ENCODE results near the gene AADACL4.
A peak's percentile ranks its signal among the peaks of the same experiment; 100 is the strongest.

The AADACL4 gene

DNA sequence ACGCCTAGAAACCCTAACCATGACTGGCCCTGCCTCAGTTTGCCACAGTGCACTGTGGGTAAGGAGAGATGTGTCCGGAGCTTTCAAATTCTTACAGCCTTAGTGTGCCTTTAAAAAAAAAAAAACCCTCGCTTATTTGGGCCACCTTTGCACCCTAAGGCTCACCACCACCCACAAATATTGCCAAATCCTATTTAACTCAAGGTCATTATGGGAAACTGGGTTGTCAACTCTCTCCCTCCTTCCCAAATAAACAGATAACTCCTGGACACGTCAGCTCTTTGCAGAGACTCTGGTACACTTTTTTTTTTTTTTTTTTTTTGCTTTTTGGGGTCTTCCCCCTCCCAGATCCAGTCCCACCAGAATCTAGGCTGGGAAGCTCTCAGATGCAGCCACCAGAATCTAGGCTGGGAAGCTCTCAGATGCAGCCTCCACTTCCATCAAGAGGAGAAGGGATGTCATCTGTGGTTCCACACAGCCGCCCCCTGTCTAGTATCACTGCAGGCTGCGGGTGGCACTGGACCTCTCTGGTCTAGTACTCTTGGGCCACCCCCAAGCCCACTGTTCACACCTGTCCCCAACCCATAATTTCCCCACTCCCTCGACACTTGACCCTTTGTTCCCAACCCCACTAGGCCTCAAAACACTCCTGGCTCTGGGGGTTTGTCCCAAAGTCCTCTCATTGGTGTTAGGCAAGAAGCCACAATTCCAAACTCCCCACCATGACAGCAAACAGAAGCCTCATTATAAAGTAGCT is 29.3 kb upstream of the AADACL4 start:
- peaks cover 24% of the 10 kb centered on the region for H3K4me1 ChIP-seq (ENCODE audit: insufficient read depth, poor library complexity, severe bottlenecking)
- H3K9me3 ChIP-seq (ENCODE audit: severe bottlenecking) = no peaks in the 10 kb centered on the region
- DNase-seq (ENCODE audit: low spot score) = no peak
- no peak overlapping the region for H3K27ac ChIP-seq (ENCODE audit: poor library complexity, severe bottlenecking)
- H3K4me3 ChIP-seq (ENCODE audit: severe bottlenecking) = no peak overlapping the region
- no peaks in the 10 kb centered on the region for H3K36me3 ChIP-seq (ENCODE audit: low read depth)
- no peaks in the 10 kb centered on the region for H3K27me3 ChIP-seq (ENCODE audit: insufficient read depth, poor library complexity, severe bottlenecking)
- TF ChIP-seq, protein P1, sequence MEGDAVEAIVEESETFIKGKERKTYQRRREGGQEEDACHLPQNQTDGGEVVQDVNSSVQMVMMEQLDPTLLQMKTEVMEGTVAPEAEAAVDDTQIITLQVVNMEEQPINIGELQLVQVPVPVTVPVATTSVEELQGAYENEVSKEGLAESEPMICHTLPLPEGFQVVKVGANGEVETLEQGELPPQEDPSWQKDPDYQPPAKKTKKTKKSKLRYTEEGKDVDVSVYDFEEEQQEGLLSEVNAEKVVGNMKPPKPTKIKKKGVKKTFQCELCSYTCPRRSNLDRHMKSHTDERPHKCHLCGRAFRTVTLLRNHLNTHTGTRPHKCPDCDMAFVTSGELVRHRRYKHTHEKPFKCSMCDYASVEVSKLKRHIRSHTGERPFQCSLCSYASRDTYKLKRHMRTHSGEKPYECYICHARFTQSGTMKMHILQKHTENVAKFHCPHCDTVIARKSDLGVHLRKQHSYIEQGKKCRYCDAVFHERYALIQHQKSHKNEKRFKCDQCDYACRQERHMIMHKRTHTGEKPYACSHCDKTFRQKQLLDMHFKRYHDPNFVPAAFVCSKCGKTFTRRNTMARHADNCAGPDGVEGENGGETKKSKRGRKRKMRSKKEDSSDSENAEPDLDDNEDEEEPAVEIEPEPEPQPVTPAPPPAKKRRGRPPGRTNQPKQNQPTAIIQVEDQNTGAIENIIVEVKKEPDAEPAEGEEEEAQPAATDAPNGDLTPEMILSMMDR (IDR thresholded peaks at IDR 0.05; ENCODE audit: poor library complexity, severe bottlenecking) = no peak
- no peak for ATAC-seq (ENCODE audit: low read depth)

DNA sequence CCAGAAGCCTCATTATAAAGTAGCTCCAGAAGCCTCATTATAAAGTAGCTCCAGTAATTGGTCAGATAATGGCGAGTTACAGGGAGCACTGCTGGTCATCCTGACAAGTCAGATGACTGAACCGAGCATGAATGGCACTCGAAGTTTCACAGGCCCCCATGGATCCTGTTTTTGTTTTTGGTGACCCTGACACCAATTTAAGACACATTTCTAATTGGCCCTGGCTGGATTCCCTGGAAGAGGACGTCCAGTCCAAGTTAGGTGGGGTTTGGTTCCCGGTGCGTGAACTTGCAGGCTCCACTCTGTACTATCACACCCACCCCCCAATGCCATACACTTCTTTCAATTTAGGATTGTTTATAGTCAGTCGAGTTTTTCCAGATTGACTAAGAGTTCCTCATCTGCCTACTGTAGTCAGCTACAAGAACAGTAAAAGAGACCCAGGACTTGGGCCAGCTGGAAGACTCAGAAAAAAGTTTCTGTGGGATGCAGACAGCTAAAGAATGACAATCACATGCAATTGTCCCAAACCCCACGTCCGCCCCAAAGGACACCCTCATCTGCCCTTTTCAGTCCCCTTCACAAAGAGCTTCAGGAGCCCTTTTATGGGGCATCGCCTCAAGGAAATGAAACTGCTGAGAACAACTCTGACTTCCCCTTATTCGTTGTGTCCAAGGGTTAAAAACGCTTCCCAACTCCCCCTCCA is 28.6 kb upstream of the AADACL4 start:
- TF ChIP-seq, protein P1 (IDR thresholded peaks at IDR 0.05; ENCODE audit: poor library complexity, severe bottlenecking) = no peak
- ATAC-seq (ENCODE audit: low read depth) = no peak
- DNase-seq (ENCODE audit: low spot score) = no peak
- Histone ChIP-seq H3K27me3 (ENCODE audit: insufficient read depth, poor library complexity, severe bottlenecking) (no peaks in the 10 kb centered on the region), H3K27ac (ENCODE audit: poor library complexity, severe bottlenecking) (peak overlapping the region; percentile 94), H3K36me3 (ENCODE audit: low read depth) (no peaks in the 10 kb centered on the region), H3K4me3 (ENCODE audit: severe bottlenecking) (peak overlapping the region; percentile 53), H3K9me3 (ENCODE audit: severe bottlenecking) (no peaks in the 10 kb centered on the region), H3K4me1 (ENCODE audit: insufficient read depth, poor library complexity, severe bottlenecking) (peaks cover 26% of the 10 kb centered on the region)

DNA sequence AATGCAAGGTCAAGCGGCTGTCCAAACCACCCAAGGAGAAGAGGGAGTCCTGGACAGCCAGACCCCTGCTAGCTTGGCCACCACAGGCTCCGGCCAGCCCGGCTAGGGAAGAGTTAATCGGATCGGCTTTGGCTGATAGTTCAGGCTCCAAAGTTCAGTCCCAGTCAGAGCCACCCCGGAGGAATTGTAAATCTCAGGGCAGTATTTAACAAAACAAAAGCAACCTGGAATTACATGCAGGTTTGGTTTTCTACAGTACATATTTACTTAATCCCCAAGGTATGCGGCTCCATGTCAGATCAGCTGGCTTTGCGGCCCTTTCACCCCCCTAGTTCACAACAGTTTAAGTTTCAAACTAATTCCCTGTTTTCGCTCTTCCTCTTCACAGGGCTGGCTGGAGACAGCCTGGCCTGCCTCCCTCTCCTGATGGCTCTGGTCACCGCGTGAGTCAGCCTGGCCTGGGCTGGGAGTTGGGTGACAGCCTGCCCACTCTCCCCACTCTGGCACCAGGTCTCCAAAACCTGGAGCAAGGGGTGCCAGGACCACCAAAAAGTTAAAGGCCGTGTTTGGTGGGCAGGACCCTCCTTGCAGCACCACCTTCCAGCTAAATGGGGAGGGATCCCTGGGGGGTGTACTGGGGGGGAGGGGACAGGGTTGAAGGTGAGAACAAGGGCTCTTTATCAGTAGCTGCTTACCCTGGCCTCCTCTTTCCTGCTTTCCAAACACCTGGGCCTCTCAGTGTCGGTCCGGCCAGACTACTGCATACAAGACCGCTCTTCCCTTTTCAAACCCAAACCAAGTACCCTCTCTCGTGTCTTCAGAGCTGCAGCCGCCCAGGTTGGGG is 27.8 kb upstream of the AADACL4 start:
- H3K4me1 ChIP-seq (ENCODE audit: insufficient read depth, poor library complexity, severe bottlenecking) = peaks cover 18% of the 10 kb centered on the region
- no peaks in the 10 kb centered on the region for H3K36me3 ChIP-seq (ENCODE audit: low read depth)
- H3K4me3 ChIP-seq (ENCODE audit: severe bottlenecking) = peak overlapping the region; percentile 53
- H3K27ac ChIP-seq (ENCODE audit: poor library complexity, severe bottlenecking) = peak overlapping the region; percentile 94
- TF ChIP-seq, protein P1 (IDR thresholded peaks at IDR 0.05; ENCODE audit: poor library complexity, severe bottlenecking) = no peak
- no peaks in the 10 kb centered on the region for H3K27me3 ChIP-seq (ENCODE audit: insufficient read depth, poor library complexity, severe bottlenecking)
- peak; percentile 13; the same call in 2 of the 3 replicates for ATAC-seq (ENCODE audit: low read depth)
- H3K9me3 ChIP-seq (ENCODE audit: severe bottlenecking) = no peaks in the 10 kb centered on the region
- no peak for DNase-seq (ENCODE audit: low spot score)

DNA sequence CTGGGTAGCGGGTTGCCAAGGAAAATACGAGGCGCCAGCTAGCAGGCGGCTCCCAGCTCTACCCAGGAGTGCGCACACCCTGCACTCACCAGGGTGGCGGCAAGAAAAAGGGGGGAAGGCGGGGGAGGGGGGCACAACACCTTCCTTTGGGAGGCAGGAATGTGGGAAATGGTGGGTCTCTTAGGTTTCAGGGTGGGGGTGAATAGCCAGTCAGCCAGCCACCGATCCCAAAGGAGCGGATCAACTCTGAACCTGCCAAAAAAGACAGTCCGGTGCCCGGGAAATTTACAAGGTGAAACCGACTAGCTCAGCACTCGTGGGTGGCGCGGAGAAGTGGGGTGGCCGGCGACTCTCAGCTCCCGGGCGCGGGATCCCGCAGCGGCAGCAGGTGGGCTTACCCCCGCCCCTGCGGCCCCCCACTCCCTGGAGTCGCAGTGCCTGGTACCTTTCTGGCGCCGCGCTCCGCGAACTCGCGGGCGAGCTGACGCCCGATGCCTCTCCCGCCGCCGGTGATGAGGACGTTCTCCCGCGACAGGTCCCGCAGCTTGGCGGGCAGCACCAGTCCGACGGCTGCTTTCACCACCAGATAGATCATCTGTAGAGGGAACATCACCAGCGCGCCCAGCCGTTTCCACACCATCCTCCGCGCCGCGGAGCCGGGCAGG is 27.0 kb upstream of the AADACL4 start:
- DNase-seq (ENCODE audit: low spot score) = no peak
- Histone ChIP-seq H3K4me3 (ENCODE audit: severe bottlenecking) (peak overlapping the region; percentile 53), H3K9me3 (ENCODE audit: severe bottlenecking) (no peaks in the 10 kb centered on the region), H3K27me3 (ENCODE audit: insufficient read depth, poor library complexity, severe bottlenecking) (no peaks in the 10 kb centered on the region), H3K27ac (ENCODE audit: poor library complexity, severe bottlenecking) (peak overlapping the region; percentile 94), H3K36me3 (ENCODE audit: low read depth) (no peaks in the 10 kb centered on the region), H3K4me1 (ENCODE audit: insufficient read depth, poor library complexity, severe bottlenecking) (peaks cover 13% of the 10 kb centered on the region)
- ATAC-seq (ENCODE audit: low read depth) = peak; percentile 21
- TF ChIP-seq, protein P1 (IDR thresholded peaks at IDR 0.05; ENCODE audit: poor library complexity, severe bottlenecking) = no peak

All from RWPE2 (cell line).